Measurements from ENCODE around the gene WDR44. TPM values are rescaled to one million over a fixed set of nuclear protein-coding genes. Genes with fewer than 3 reads are reported as not detected.
"Not testable (repeated sequence)": the region's sequence is repeated elsewhere in the genome, so short reads cannot be mapped to it uniquely, and the experiment has no call there.

The WDR44 gene, protein sequence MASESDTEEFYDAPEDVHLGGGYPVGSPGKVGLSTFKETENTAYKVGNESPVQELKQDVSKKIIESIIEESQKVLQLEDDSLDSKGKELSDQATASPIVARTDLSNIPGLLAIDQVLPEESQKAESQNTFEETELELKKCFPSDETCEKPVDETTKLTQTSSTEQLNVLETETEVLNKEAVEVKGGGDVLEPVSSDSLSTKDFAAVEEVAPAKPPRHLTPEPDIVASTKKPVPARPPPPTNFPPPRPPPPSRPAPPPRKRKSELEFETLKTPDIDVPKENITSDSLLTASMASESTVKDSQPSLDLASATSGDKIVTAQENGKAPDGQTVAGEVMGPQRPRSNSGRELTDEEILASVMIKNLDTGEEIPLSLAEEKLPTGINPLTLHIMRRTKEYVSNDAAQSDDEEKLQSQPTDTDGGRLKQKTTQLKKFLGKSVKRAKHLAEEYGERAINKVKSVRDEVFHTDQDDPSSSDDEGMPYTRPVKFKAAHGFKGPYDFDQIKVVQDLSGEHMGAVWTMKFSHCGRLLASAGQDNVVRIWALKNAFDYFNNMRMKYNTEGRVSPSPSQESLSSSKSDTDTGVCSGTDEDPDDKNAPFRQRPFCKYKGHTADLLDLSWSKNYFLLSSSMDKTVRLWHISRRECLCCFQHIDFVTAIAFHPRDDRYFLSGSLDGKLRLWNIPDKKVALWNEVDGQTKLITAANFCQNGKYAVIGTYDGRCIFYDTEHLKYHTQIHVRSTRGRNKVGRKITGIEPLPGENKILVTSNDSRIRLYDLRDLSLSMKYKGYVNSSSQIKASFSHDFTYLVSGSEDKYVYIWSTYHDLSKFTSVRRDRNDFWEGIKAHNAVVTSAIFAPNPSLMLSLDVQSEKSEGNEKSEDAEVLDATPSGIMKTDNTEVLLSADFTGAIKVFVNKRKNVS
- total RNA-seq (20.8 and 24.4 TPM in 2 replicates), polyA plus RNA-seq (4.1 and 8.7 TPM in 2 replicates), polyA minus RNA-seq (11.2 and 15.6 TPM in 2 replicates)
- 17.9 TPM for total RNA-seq (2013)

DNA sequence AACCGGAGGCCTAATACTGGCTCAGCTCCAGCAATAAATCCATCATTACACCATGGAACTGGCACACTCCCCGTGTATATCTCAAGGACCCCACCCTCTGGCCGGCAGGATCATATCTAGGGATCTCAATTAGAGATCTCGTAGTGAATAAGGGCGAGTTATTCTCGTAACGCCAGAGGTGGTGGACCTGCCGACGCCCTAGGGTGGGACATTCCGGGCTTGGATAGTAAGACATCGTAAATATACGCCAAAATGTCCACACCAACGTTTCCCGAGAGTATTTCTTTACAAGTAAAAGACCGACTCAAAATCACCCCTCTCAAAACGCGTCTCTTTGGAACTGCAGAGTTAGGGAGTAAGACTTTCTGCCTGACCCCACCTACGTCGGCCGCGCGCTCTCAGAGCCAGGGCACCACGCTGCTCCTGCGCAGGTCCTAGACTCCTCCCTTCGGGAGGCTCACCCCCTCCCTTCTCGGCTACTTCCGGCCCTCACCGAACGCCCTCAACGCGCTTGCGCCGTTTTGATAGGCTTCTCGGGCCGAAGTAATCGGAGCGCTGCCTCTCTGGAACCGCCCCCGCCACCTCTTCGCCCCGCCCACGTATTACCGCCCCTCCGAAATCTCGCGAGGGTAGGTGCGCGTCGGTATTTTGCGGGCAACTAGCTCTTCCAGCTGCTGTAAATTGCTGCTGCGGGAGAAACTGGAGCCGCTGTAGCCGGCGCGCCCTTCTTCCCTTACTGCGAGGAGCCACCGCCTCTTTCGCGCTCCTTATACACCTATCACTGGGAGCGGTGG lies at the start of gene WDR44:
WDR44 (plus strand) TSS at position 643 of the 794 bp plus-strand sequence. CDS start 398 bp downstream, outside the sequence.
- peaks cover 34% of the 10 kb centered on the region for H3K4me1 Mint-ChIP-seq
- intact Hi-C loops (cut with micrococcal nuclease) = loop anchor here (5.0 to 10.0 kb wide), 2 partner anchors 152 to 179 kb away; partner anchors contain the start of gene DOCK11
- H2AFZ ChIP-seq (ENCODE audit: insufficient read depth, low read depth, low read length, poor library complexity, severe bottlenecking) = peak within 1 kb of the TSS; percentile 82

DNA sequence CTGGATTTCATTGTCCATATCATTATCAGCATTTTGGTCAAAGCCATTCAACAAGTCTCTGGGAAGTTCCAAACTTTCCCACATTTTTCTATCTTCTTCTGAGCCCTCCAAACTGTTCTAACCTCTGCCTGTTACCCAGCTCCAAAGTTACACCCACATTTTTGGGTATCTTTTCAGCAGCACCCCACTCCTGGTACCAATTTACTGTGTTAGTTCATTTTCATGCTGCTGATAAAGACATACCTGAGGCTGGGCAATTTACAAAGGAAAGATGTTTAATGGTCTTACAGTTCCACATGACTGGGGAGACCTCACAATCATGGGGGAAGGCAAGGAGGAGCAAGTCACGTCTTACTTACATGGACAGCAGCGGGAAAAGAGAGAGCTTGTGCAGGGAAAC lies 40.1 kb upstream of the WDR44 start:
- H3K4me3 Mint-ChIP-seq; intact Hi-C loops (cut with micrococcal nuclease); H3K4me1 Mint-ChIP-seq; H3K27me3 Mint-ChIP-seq; CTCF ChIA-PET; H3K79me2 ChIP-seq (ENCODE audit: control insufficient read depth, insufficient read depth, low read length); H4K20me1 ChIP-seq (ENCODE audit: control insufficient read depth, insufficient read depth, low read length, poor library complexity, severe bottlenecking); H3K27ac Mint-ChIP-seq; H3K4me3 ChIP-seq (ENCODE audit: control extremely low read depth in 1 of 5, extremely low read depth in 1 of 5, insufficient read depth in 1 of 5, low read depth in 2 of 5, low read length in 4 of 5); H3K36me3 ChIP-seq (replicated peaks in 1 of 2; ENCODE audit: control extremely low read depth in 1 of 2, control insufficient read depth in 1 of 2, extremely low read depth in 1 of 2, insufficient read depth in 2 of 2, low read length in 1 of 2); POLR2A ChIA-PET; H3K4me1 ChIP-seq (ENCODE audit: control insufficient read depth in 2 of 2, insufficient read depth in 2 of 2, low read length in 2 of 2); H3K9me3 ChIP-seq (ENCODE audit: control extremely low read depth in 1 of 3, control insufficient read depth in 2 of 3, insufficient read depth in 1 of 3, low read length in 2 of 3); H3K27me3 ChIP-seq (replicated peaks in 1 of 4; ENCODE audit: control extremely low read depth in 1 of 4, control insufficient read depth in 3 of 4, insufficient read depth in 4 of 4, low read length in 3 of 4); DNase-seq; H2AFZ ChIP-seq (ENCODE audit: insufficient read depth, low read depth, low read length, poor library complexity, severe bottlenecking); H3K27ac ChIP-seq (ENCODE audit: low read length in 2 of 2); H3K9me3 Mint-ChIP-seq (ENCODE audit: insufficient read depth); H3K9ac ChIP-seq (ENCODE audit: low read length); H3K4me2 ChIP-seq (replicated peaks; ENCODE audit: low read depth, low read length, poor library complexity, severe bottlenecking); ATAC-seq (ENCODE audit: low read depth): not testable (repeated sequence)
- no CpG with 5 or more reads among the region's 2 CpGs for WGBS (ENCODE audit: insufficient coverage)

More for the DNA sequence above, at the start of gene WDR44:
- no peaks in the 10 kb centered on the region for H3K9me3 Mint-ChIP-seq (ENCODE audit: insufficient read depth)
- Histone ChIP-seq H3K9ac (ENCODE audit: low read length) (peak within 1 kb of the TSS; percentile 93), H4K20me1 (ENCODE audit: control insufficient read depth, insufficient read depth, low read length, poor library complexity, severe bottlenecking) (no peaks in the 10 kb centered on the region), H3K4me2 (replicated peaks; ENCODE audit: low read depth, low read length, poor library complexity, severe bottlenecking) (peak within 1 kb of the TSS; percentile 76), H3K36me3 (replicated peaks in 1 of 2; ENCODE audit: control extremely low read depth in 1 of 2, control insufficient read depth in 1 of 2, extremely low read depth in 1 of 2, insufficient read depth in 2 of 2, low read length in 1 of 2) (no peaks in the 10 kb centered on the region), H3K4me1 (ENCODE audit: control insufficient read depth in 2 of 2, insufficient read depth in 2 of 2, low read length in 2 of 2) (peaks cover 28 to 35% of the 10 kb centered on the region in 2 donors), H3K27ac (ENCODE audit: low read length in 2 of 2) (peak within 1 kb of the TSS; percentile 88 to 89), H3K79me2 (ENCODE audit: control insufficient read depth, insufficient read depth, low read length) (peaks cover 41% of the 10 kb centered on the region), H3K4me3 (ENCODE audit: control extremely low read depth in 1 of 5, extremely low read depth in 1 of 5, insufficient read depth in 1 of 5, low read depth in 2 of 5, low read length in 4 of 5) (peak within 1 kb of the TSS; percentile 73 to 86 (median 78)), H3K27me3 (replicated peaks in 1 of 4; ENCODE audit: control extremely low read depth in 1 of 4, control insufficient read depth in 3 of 4, insufficient read depth in 4 of 4, low read length in 3 of 4) (no peaks in the 10 kb centered on the region), H3K9me3 (ENCODE audit: control extremely low read depth in 1 of 3, control insufficient read depth in 2 of 3, insufficient read depth in 1 of 3, low read length in 2 of 3) (no peaks in the 10 kb centered on the region)
- ATAC-seq (ENCODE audit: low read depth) (peak; percentile 89), DNase-seq (peak; percentile 95)
- TF ChIP-seq, protein P1, sequence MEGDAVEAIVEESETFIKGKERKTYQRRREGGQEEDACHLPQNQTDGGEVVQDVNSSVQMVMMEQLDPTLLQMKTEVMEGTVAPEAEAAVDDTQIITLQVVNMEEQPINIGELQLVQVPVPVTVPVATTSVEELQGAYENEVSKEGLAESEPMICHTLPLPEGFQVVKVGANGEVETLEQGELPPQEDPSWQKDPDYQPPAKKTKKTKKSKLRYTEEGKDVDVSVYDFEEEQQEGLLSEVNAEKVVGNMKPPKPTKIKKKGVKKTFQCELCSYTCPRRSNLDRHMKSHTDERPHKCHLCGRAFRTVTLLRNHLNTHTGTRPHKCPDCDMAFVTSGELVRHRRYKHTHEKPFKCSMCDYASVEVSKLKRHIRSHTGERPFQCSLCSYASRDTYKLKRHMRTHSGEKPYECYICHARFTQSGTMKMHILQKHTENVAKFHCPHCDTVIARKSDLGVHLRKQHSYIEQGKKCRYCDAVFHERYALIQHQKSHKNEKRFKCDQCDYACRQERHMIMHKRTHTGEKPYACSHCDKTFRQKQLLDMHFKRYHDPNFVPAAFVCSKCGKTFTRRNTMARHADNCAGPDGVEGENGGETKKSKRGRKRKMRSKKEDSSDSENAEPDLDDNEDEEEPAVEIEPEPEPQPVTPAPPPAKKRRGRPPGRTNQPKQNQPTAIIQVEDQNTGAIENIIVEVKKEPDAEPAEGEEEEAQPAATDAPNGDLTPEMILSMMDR (IDR thresholded peaks at IDR 0.05) = no peak
- no peak for TF ChIP-seq EZH2 (IDR thresholded peaks at IDR 0.05; ENCODE audit: borderline replicate concordance, insufficient read depth, low read depth, low read length, poor library complexity, severe bottlenecking)
- H3K27me3 Mint-ChIP-seq = no peaks in the 10 kb centered on the region
- POLR2A ChIA-PET = no interaction called here
- H3K4me3 Mint-ChIP-seq = peak within 1 kb of the TSS; percentile 98
- CTCF ChIA-PET = no interaction called here
- WGBS (ENCODE audit: insufficient coverage) = 0% methylated on average over 50 of the region's 60 CpGs
- H3K27ac Mint-ChIP-seq = peak within 1 kb of the TSS; percentile 98
